A172 (cell line): ENCODE measurements around the gene IGSF21. TPM values are rescaled to one million over a fixed set of nuclear protein-coding genes. Genes with fewer than 3 reads are reported as not detected.
"Not testable (repeated sequence)": the region's sequence is repeated elsewhere in the genome, so short reads cannot be mapped to it uniquely, and the experiment has no call there.

Source experiments
- DNase-seq: peaks from one replicate; pipeline ENCODE4 v3.0.0-alpha.2; 2015; ENCODE audit warnings: low spot score
- total RNA-seq: library from RNA; depleted of rRNA; stranded (reverse); fragments of >200 nt; shearing (Covaris generic); gene quantifications from 2 replicates; pipeline ENCODE4 v1.2.3, GENCODE V29; 2014

The IGSF21 gene
- total RNA-seq, 1 experiment from 2014 or later: not detected

GRCh38 chr1:18144916-18145647 is 37.5 kb downstream of the IGSF21 start:
- peak; percentile 16 for DNase-seq

- DNase-seq: peak; percentile 42
Observed at GRCh38 chr1:18145851-18146618, 38.4 kb downstream of the IGSF21 start.

GRCh38 chr1:18146886-18147285 is 39.3 kb downstream of the IGSF21 start:
- DNase-seq: no peak

- no peak for DNase-seq
Observed at GRCh38 chr1:18147672-18148071, 40.1 kb downstream of the IGSF21 start.

DNA sequence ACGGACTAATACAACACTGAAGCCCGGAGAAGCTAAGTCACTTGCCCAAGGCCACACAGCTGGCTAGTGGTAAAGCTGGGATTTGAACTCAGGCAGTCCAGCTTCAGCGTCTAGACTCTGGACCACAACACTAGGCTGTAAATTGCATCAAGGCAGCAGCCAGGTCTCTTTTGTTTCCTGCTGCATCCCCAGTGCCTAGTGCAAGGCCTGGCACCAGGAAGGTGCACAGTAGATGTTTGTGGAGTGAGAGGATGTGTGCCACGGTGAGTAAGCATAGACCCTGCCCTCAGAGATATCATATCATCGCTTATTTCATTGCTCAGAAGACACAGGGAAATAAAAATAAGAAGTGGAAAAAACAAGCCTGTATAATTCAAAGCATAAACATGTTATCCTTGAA is 40.9 kb downstream of the IGSF21 start:
- peak; percentile 1 for DNase-seq

GRCh38 chr1:18149027-18149641 is 41.5 kb downstream of the IGSF21 start:
- DNase-seq: no peak

- DNase-seq: peak; percentile 56
Observed at GRCh38 chr1:18151436-18152122, 44.0 kb downstream of the IGSF21 start.

GRCh38 chr1:18154430-18155194 is 47.0 kb downstream of the IGSF21 start:
- DNase-seq: no peak

DNA sequence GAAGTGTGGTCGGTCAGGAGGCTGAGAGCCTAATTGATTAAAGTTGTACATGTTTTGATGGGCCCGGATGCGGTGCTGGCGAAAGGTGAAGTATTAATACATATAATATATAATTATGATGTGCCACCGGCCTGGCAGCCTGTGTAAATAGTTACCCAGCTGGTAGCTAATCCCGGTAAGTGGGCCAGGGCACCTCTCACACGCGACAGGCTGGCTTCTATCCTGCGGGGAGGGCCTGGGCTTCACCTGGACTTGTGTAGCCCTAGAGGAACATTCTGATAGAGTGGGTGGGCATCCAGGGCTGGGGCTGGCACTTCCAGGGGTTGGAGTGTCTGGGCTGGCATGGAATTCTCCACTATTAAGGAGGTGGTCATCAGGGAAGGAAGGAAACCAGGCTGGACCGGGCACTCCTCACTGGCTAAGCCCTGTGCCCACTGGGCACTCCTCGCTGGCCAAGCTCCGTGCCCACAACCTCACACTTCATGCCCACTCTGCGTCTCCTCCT is 48.3 kb downstream of the IGSF21 start:
- DNase-seq: no peak

GRCh38 chr1:18157352-18157751 is 49.8 kb downstream of the IGSF21 start:
- DNase-seq: no peak

GRCh38 chr1:18157968-18158367 is 50.4 kb downstream of the IGSF21 start:
- DNase-seq: no peak

- no peak for DNase-seq
Observed at GRCh38 chr1:18158714-18159113, 51.1 kb downstream of the IGSF21 start.

DNA sequence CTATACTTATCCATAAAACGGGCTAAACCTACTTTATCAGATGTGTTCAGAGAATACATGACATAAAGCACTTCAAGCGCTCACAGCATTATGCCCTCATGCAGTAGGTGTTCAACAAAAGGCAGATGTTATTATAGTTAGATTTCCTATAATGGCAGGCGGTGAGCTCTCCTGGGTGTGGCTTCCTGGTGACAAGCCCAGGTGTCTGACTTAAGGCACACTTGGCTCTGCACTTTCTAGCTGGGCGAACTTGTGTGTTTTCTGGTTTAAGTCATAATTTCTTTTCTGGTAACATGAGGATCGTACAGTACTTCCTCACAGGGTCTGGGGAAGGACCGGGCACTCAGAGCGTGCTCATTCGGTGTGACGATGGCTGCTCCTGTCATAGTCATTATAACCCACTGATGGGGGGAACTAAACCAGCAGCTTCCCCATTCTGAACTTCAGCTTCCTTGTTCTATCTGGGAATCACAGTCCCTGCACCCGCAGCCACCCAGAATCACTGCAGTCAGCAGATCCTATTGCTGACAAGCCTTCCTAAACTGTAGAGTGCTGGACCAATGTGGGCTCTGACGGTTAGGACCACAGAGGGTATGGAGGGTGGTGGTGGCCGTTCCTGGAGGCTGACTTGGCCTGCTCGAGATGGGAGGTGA is 52.8 kb downstream of the IGSF21 start:
- no peak for DNase-seq

DNA sequence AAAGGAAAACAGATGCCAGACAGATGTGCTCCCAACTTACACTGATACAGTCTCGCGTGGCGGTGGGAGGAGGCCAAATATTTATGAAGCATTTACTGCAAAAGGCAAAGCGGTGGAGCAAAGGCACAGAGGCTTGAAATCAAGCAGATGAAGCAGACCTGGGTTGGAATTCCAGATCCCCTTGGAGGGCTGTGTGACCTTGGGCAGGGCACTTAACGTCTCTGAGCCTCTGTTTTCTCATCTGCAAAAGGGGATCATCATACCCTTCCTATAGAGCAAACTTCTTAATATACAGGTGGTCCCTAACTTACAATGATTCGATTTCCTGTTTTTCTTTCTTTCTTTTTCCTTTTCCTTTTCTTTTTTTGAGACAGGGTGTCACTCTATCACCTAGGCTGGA is 54.1 kb downstream of the IGSF21 start:
- DNase-seq: no peak

GRCh38 chr1:18165640-18166039 is 58.0 kb downstream of the IGSF21 start:
- not testable (repeated sequence) for DNase-seq

DNA sequence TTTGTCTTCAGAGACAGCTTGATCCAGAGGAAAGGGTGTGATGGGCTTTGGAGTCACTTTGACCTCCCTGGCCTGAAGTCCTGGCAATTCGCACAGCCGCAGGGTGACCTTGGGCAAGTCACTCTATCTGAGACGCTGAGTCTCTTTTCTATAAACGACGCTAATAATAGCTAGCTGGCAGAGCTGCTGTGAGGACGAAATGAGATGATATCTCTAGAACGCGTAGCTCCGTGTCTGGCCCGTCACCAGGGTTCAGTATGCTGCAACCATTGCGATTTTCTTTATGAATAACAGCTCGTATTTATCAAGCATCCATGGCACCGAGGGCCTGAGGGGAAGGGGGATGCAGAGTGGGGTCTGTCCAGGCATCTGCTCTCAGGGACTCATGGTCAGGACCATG is 58.7 kb downstream of the IGSF21 start:
- no peak for DNase-seq

DNA sequence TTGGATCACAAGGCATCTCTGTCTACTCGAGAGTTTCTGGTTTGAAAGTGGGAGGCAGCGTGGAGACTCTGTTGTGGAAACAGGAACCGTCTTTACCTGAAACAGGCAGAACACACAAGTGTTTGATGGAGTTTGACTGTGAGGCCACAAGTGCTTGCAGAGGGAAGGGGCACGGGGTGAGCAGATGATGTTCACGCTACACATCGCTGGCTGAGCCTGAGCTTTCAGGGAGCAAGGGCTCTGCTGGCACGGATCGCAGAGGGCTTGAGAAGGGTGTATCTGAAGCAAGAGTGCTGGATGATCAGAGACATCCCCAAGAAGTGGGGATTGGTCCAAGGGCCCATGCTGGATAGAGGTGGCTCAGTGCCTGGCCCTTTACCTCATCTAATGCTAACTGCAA is 59.3 kb downstream of the IGSF21 start:
- DNase-seq: no peak

DNA sequence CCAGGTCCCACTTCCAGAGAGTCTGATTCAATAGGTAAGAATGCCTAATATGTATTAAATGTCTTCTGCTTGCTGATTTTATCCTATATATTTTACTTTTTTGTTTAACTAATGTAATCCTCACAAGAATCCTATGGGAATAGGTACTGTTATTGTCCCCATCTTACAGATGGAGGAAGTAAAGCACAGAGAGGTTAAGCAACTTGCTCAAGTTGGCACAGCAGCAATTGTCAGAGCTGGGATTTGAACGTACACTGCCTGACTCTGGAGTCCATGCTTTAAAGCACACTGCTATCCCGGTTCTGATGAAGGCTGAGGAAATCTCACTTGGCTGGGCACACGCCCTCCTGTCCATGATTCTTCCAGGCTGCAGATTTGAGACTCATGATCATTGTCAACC is 62.8 kb downstream of the IGSF21 start:
- DNase-seq: no peak

GRCh38 chr1:18174037-18174436 is 66.4 kb downstream of the IGSF21 start:
- no peak for DNase-seq

DNA sequence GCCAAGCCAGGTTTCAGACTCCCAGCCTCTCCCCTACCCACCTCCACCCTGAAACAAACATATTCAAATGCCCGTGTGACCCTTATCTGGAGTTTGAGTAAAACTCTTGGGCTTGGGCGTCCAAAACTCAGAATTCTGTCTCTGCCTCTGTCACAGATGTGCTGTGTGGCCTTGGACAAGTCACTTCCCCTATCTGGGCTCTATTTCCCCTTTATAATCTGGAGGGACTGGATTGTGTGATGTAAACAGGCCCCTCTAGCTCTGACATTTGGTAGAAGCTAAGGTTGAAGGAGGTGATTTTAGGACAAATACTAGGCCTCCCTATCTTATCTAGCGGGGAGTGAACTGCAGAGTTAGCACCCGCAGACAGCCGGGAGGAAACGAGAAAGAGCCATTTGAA is 67.5 kb downstream of the IGSF21 start:
- DNase-seq: no peak
